ENCODE data around the gene SLC22A31.

The SLC22A31 gene

GRCh38 chr16:89147085-89147817 is 53.1 kb downstream of the SLC22A31 start:
- no peak for DNase-seq

- no peak for DNase-seq
These were observed 53.9 kb downstream of the SLC22A31 start for GRCh38 chr16:89146211-89147005.
